Uterus (tissue), 2 donors: Measurements from ENCODE around the gene SLCO3A1.

Experiments
- POLR2A ChIP-seq, 2 donors: fragments of 450-650 bp; IDR thresholded peaks; one replicate each; pipeline ENCODE4 v1.6.1; 2016; ENCODE audit warnings: antibody characterized with exemption in 2 of 2, mild to moderate bottlenecking in 1 of 2, moderate library complexity in 1 of 2
- TF ChIP-seq, protein P1 (sequence below), 4 experiments: fragments of 200-600 bp in 2 of 4; fragments of 450-650 bp in 2 of 4; sonication (generic) in 2 of 4; IDR thresholded peaks; one replicate each; pipeline ENCODE4 v1.5.1; 2016 to 2019; ENCODE audit warnings: antibody characterized with exemption in 4 of 4, mild to moderate bottlenecking in 2 of 4, moderate library complexity in 1 of 4

DNA sequence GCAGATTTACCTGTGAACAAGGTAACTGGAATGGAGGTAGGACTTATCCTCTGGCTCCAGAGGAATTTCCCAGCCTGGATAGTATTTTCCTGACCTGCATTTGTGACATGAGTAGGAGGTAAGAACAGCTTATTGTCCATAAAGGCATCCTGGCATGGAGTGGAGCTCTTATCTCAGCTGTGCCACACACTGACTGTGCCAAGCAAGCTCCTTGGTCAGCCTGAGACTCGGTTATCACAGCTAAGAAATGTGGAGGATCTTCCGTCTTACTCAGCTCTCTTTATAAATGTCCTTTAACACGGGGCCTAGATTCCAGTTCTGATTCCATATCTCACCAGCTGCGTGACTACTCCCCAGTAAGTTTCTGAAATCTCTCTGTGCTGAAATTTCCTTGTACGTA is 38.9 kb downstream of the SLCO3A1 start:
- TF ChIP-seq, protein P1, sequence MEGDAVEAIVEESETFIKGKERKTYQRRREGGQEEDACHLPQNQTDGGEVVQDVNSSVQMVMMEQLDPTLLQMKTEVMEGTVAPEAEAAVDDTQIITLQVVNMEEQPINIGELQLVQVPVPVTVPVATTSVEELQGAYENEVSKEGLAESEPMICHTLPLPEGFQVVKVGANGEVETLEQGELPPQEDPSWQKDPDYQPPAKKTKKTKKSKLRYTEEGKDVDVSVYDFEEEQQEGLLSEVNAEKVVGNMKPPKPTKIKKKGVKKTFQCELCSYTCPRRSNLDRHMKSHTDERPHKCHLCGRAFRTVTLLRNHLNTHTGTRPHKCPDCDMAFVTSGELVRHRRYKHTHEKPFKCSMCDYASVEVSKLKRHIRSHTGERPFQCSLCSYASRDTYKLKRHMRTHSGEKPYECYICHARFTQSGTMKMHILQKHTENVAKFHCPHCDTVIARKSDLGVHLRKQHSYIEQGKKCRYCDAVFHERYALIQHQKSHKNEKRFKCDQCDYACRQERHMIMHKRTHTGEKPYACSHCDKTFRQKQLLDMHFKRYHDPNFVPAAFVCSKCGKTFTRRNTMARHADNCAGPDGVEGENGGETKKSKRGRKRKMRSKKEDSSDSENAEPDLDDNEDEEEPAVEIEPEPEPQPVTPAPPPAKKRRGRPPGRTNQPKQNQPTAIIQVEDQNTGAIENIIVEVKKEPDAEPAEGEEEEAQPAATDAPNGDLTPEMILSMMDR (IDR thresholded peaks at IDR 0.05), result no peak
- no peak for TF ChIP-seq POLR2A (IDR thresholded peaks at IDR 0.05)
